ENCODE measurements around the gene BCL11A. TPM values are rescaled to one million over a fixed set of nuclear protein-coding genes. Genes with fewer than 3 reads are reported as not detected.

The BCL11A gene
- total RNA-seq, 2 experiments from 2014 or later = 2.3 to 3.3 TPM

DNA sequence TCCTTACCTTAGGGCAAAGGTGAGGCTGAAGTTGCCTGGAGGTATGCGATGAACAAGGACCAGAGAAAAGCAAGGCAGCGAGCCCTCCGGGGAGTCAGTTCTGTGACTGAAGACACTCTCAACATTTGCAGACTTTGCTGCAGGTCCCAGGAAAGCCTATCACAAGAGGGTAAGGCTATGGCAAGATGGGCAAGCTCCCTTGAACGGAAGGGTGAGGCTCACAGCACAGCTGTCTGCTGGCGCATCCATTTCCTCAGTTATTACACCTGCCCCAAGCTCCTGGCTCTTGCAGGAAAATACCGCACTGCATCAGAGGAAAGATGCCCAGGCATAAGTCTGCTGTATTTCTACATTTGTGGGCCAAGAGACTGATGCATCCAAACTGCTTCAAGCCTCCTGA is 141.4 kb downstream of the BCL11A start:
- ATAC-seq (ENCODE audit: poor library complexity) (no peak), DNase-seq (no peak)
- H3K9me3 ChIP-seq (ENCODE audit: control insufficient read depth in 1 of 2, insufficient read depth in 1 of 2, low read length in 2 of 2) = peaks cover 0 to 4% of the 10 kb centered on the region in 2 experiments
- H3K36me3 Mint-ChIP-seq (ENCODE audit: low read depth) = no peaks in the 10 kb centered on the region
- H3K27me3 Mint-ChIP-seq = peaks cover 4% of the 10 kb centered on the region
- ChIA-PET CTCF (no interaction called here), POLR2A (no interaction called here)
- TF ChIP-seq, protein P1, sequence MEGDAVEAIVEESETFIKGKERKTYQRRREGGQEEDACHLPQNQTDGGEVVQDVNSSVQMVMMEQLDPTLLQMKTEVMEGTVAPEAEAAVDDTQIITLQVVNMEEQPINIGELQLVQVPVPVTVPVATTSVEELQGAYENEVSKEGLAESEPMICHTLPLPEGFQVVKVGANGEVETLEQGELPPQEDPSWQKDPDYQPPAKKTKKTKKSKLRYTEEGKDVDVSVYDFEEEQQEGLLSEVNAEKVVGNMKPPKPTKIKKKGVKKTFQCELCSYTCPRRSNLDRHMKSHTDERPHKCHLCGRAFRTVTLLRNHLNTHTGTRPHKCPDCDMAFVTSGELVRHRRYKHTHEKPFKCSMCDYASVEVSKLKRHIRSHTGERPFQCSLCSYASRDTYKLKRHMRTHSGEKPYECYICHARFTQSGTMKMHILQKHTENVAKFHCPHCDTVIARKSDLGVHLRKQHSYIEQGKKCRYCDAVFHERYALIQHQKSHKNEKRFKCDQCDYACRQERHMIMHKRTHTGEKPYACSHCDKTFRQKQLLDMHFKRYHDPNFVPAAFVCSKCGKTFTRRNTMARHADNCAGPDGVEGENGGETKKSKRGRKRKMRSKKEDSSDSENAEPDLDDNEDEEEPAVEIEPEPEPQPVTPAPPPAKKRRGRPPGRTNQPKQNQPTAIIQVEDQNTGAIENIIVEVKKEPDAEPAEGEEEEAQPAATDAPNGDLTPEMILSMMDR (IDR thresholded peaks at IDR 0.05) = no peak
- peaks cover 6% of the 10 kb centered on the region for H3K4me1 Mint-ChIP-seq (ENCODE audit: low read depth)
- intact Hi-C loops (cut with DNase I, micrococcal nuclease) = no loop called here
- H3K27ac ChIP-seq (ENCODE audit: low read depth in 1 of 2, low read length in 2 of 2) = no peak overlapping the region
- H3K4me3 Mint-ChIP-seq = no peak overlapping the region
- H3K36me3 ChIP-seq (ENCODE audit: insufficient read depth, low read length) = no peaks in the 10 kb centered on the region
- no peak overlapping the region for H3K4me3 ChIP-seq (ENCODE audit: low read length)
- no peaks in the 10 kb centered on the region for H3K9me3 Mint-ChIP-seq
- H3K27ac Mint-ChIP-seq = no peak overlapping the region
- no peaks in the 10 kb centered on the region for H3K27me3 ChIP-seq (ENCODE audit: control insufficient read depth in 1 of 2, insufficient read depth in 2 of 2, low read length in 2 of 2)
- no peaks in the 10 kb centered on the region for H3K4me1 ChIP-seq (ENCODE audit: insufficient read depth, low read length)

DNA sequence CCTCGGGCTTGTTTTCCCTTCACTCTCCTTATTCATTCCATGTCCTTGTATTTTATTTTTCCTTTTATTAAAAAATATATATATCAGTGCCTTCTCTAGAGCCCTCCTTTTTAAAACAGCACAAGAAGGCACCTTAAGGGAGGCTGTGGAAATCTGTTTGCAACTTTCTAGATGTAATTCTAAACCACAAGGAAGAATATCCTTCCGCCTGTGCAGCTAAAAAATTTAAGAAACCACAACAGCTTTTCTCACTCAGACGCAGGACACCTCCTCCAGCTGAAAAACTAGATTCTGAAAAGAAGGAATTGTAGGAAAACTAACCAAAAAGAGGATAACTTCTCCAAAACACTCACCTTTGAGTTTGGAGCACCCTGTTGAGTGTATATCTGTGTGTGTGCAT is 142.2 kb downstream of the BCL11A start:
- intact Hi-C loops (cut with DNase I, micrococcal nuclease) = no loop called here
- peaks cover 6% of the 10 kb centered on the region for H3K4me1 Mint-ChIP-seq (ENCODE audit: low read depth)
- no peaks in the 10 kb centered on the region for H3K9me3 Mint-ChIP-seq
- ChIA-PET POLR2A (no interaction called here), CTCF (no interaction called here)
- Histone ChIP-seq H3K9me3 (ENCODE audit: control insufficient read depth in 1 of 2, insufficient read depth in 1 of 2, low read length in 2 of 2) (peaks cover 0 to 4% of the 10 kb centered on the region in 2 experiments), H3K4me3 (ENCODE audit: low read length) (no peak overlapping the region), H3K27ac (ENCODE audit: low read depth in 1 of 2, low read length in 2 of 2) (no peak overlapping the region), H3K4me1 (ENCODE audit: insufficient read depth, low read length) (no peaks in the 10 kb centered on the region), H3K27me3 (ENCODE audit: control insufficient read depth in 1 of 2, insufficient read depth in 2 of 2, low read length in 2 of 2) (no peaks in the 10 kb centered on the region), H3K36me3 (ENCODE audit: insufficient read depth, low read length) (no peaks in the 10 kb centered on the region)
- ATAC-seq (ENCODE audit: poor library complexity) (no peak), DNase-seq (no peak)
- no peak overlapping the region for H3K27ac Mint-ChIP-seq
- H3K4me3 Mint-ChIP-seq = no peak overlapping the region
- TF ChIP-seq, protein P1 (IDR thresholded peaks at IDR 0.05) = no peak
- H3K27me3 Mint-ChIP-seq = peaks cover 4% of the 10 kb centered on the region
- H3K36me3 Mint-ChIP-seq (ENCODE audit: low read depth) = no peaks in the 10 kb centered on the region

DNA sequence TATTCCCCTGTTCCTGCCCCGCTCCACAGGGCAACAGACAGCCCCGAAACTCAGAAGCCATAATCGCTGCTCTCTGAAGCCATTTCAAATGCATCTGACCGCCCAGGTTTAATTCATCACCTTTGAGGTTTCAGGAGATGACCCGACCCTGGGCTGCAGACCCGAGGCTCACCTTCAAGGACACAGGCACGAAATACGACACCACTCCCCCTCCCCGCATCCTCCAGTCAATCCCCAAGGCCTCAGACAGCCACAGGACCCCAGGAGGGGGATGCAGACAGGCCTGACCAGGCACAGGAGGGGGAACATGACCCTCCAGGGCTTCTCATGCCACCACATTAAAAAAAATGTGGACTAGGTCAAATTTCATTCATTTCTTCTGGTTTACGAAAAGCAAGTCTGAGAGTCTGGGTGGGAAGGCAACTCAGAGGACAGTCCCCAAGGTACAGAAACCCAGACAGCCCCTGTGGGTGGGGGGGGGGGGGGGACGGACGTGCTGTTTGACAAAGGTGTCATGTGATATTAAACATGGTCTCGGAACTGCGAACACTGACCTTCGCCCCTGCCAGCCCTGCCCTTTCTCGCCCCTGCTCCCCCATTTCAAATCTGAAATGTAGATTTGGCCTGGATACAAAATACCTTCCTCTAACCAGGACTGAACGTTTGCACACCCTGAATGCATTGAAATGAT is 142.9 kb downstream of the BCL11A start:
- ChIA-PET POLR2A (no interaction called here), CTCF (no interaction called here)
- H3K27me3 ChIP-seq (ENCODE audit: control insufficient read depth in 1 of 2, insufficient read depth in 2 of 2, low read length in 2 of 2) = no peaks in the 10 kb centered on the region
- TF ChIP-seq, protein P1 (IDR thresholded peaks at IDR 0.05) = no peak
- Mint-ChIP-seq H3K27me3 (peaks cover 4% of the 10 kb centered on the region), H3K4me3 (no peak overlapping the region), H3K27ac (no peak overlapping the region), H3K36me3 (ENCODE audit: low read depth) (no peaks in the 10 kb centered on the region), H3K4me1 (ENCODE audit: low read depth) (peaks cover 6% of the 10 kb centered on the region), H3K9me3 (no peaks in the 10 kb centered on the region)
- intact Hi-C loops (cut with DNase I, micrococcal nuclease) = no loop called here
- H3K4me1 ChIP-seq (ENCODE audit: insufficient read depth, low read length) = no peaks in the 10 kb centered on the region
- ATAC-seq (ENCODE audit: poor library complexity) (no peak), DNase-seq (no peak)
- no peaks in the 10 kb centered on the region for H3K36me3 ChIP-seq (ENCODE audit: insufficient read depth, low read length)
- H3K27ac ChIP-seq (ENCODE audit: low read depth in 1 of 2, low read length in 2 of 2) = no peak overlapping the region
- peaks cover 0 to 4% of the 10 kb centered on the region in 2 experiments for H3K9me3 ChIP-seq (ENCODE audit: control insufficient read depth in 1 of 2, insufficient read depth in 1 of 2, low read length in 2 of 2)
- H3K4me3 ChIP-seq (ENCODE audit: low read length) = no peak overlapping the region

All from CD4-positive, alpha-beta T cell (primary cell).